NCI-H1092 treated with DMSO at 0.1 percent for 48 hours (cell line): ENCODE results near the gene SEC31B.

ENCODE experiments used
- DNase-seq: peaks from one replicate; lab custom pipeline; 2025; lab: John Stamatoyannopoulos, UW

Gene SEC31B

DNA sequence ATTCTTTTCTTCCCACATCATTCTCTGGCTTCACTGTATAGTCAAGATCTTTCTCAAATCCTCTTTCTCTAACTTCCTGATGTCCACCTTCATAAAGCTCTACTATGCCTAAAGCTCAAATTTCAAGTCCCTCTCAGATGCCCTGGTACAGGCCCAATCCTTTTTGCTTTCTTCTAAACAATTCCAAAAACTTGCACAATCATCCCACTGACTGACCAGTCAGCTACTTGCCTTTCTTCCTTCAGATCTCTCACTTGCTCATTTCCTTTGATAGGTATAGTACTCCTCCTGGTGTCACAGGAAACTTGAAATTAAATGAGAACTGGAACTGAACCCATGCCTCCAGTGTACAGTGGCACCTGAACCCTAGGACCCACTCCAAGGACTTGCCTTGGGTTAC, 18.2 kb downstream of the SEC31B start:
- DNase-seq: no peak

DNA sequence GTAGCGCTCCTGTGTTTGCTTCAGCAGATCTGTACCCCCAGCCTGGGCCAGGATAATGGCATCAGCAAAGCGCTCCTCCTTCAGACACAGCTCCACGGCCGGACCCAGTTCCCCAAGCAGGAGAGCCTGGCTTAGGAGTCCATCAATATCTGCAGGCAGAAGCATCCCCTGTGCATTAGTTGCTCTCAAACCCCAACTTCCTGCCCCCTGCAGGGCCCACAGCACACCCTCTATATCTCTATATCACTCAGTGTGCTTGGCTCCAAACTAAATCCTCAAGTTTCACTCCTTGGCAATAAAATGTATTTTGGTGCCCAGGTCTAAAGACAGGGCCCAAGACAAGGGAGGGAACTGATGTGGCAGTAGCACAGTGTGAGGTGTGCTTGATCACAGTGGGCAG, 21.6 kb downstream of the SEC31B start:
- no peak for DNase-seq

DNA sequence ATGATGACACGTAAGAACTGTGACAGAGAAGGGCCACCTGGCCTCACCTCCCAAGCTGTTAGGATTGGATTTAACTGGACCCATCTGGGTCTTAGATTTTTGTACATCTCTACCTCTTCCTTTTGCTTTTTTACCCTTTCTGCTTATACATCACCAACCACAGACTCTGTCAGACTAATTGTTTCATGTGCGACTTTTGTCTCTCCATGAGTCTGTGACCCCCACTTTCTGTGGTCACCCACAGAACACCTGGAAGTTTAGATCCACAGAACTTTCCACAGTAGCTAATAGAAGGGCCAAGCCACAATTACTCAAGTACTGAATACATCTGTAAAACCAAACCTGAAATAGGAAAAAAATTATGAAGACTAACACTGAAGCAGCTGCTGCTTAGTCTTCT, 23.1 kb downstream of the SEC31B start:
- DNase-seq: no peak

DNA sequence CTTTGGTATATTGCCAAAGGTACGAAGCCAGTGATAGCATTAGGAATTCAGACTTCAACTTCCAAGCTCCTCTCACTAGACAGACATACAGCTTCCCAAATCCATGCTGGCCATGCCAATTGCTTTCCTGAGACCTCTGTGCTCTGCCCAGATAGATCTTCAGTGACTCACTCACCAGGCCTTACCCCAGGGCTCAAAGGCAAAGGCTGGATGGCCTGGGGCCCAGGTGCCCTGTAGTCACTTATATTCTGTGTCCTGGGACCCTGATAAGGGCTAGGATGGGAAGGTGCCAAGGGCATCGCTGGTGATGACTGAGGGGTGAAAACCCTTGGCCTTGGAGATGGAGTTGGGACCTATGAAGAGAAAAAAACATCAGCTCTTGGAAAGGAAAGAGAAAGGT, 29.1 kb downstream of the SEC31B start:
- no peak for DNase-seq

DNA sequence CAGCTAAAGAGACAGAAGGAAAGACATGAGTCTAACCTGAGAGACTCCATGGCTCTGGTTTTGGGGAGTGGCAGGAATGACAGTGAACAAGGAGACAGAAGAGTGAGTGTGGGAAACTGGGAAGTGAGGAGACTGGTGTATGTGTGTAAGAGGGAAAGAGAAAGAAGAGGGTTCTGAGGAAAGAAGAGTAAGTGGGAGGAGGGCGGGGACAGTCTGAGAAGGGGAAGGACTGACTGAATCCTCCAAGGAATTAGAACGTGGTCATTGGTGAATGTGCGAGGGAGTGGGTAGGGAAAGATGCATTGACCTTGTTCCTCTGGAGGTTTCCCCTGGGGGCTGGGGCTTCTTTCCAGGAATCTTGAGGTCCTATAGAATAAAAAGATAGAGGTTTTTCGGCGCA, 30.3 kb downstream of the SEC31B start:
- DNase-seq: no peak

DNA sequence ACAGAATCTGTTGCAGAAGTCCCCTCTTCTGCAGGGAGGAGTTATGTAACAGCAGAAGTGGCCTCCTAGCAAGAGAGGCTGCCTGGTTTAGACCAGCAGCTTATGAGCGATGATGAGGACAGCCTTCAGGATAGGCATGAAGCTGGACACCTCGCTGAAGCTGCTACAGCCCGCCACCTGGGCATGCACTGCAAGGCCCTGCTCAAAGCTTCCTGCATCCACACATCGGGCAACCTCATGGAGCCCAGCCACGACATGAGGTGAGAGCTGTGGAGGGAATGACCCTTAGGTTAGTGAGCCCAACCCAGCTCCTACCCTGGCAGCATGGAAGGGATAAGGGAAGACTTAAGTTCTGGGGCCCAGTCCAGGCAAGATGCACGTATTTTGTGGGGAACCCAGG, 32.1 kb downstream of the SEC31B start:
- DNase-seq: no peak

DNA sequence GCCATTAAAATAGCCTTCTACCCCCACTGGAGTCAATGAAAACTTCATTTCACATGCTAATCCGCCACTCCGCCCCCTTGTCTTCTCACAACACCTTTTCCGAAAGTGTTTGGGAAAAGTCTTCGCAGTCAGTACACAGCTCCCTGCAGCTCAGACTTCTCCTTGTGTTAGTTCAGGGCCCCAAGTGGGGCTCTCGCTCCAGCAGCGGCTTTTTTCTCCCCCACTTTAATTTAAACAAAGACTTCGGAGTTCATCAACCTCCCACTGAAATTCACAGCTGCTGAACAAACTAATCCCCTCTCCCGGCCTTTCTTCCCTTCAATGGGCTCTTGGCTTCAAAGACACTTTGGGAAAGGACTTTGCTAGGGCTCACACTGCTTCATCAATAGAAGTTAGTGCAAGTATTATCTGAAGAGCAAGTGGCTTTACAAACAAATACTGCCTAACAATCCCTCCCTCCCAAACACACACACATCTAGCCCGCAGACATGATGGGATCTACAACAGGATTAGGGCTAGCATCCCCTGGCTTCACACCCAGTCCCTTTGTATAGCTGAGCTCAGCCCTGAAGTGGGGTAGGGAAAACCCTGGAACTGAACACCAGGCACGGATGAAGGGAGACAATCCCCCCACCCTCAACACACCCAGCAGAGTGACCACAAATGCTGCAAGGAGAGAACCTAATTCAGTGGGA, 33.7 kb downstream of the SEC31B start:
- DNase-seq: no peak

DNA sequence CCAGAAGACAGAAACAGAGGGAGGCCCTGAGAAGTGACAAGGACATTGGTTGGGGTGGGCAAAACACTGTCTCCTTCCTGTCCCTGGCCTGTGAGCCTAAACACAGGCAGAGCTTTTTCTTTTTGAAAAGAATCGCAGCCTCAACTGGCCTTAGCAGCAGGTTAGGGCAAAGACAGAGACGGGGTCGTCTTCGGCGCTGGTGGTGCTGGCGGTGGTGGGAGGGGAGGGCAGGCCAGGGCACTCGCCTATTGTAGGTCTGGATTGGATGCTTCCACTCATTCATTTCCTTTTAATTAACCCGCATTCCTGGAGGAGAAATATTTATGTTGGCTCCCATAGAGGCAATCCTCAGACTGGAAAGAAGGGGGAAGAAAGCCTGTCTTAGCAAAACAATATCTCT, 34.3 kb downstream of the SEC31B start:
- DNase-seq: no peak

DNA sequence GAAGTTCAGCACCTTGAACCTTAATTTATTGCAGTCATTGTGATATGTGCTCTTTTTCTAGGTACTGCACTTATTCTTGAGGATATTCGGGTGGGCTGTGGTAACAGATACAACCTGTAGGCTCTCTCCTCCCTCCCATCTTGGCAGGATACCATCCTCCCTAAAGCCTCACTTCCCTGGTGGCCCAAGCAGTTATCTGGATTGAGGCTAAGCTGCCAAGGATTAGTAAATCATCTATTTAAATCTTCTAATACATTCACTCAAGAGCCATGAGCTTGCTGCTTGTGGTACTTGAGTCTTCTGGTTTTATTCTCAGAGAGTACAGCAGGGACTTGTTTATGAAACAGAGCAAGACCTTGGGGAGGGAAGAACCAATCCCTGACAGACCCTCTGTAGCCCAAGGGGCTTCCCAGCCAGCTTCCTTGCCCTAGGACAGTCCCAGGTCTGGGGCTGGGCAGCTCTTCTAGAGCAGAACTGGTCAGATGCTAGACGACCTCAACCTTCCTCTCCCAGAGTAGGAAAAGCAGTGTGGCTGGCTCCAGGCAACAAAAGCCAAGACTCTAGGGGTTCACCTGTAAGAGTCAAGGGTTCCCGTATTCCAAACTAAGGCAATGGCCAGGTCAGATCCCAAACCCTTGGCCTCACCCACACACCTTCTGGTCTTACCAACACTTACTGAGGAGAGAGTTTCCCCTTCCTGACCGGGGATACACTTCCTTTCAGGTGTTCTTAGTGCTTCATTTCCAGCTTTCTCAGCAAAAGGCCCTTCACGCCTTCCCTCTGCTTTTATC, 35.6 kb downstream of the SEC31B start:
- DNase-seq: no peak

DNA sequence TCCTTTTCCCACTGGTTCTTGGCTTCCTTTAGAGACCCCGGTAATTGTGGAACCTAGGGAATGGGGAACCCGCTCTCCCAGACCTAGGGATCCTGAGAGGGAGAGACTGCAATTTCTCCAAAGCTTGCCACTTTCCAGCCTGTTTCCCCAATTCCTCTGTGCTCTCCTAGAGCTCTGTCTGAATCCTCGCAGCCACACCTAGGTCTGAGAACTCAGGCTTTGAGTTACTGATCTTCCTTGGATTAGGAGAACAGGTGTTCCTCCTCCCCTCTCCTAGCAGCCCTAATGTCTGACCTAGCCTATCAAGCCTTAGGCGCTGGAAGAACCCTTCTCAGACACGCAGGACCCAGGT, 36.9 kb downstream of the SEC31B start:
- DNase-seq: no peak

DNA sequence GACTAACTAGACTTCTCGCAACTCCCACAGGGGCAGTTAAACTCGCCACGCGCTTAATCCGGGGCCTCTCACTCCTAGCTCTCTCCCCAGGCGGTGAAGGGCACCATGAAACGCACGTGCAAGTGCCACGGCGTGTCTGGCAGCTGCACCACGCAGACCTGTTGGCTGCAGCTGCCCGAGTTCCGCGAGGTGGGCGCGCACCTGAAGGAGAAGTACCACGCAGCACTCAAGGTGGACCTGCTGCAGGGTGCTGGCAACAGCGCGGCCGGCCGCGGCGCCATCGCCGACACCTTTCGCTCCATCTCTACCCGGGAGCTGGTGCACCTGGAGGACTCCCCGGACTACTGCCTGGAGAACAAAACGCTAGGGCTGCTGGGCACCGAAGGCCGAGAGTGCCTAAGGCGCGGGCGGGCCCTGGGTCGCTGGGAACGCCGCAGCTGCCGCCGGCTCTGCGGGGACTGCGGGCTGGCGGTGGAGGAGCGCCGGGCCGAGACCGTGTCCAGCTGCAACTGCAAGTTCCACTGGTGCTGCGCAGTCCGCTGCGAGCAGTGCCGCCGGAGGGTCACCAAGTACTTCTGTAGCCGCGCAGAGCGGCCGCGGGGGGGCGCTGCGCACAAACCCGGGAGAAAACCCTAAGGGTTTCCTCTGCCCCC, 37.4 kb downstream of the SEC31B start:
- peak; percentile 66 for DNase-seq

DNA sequence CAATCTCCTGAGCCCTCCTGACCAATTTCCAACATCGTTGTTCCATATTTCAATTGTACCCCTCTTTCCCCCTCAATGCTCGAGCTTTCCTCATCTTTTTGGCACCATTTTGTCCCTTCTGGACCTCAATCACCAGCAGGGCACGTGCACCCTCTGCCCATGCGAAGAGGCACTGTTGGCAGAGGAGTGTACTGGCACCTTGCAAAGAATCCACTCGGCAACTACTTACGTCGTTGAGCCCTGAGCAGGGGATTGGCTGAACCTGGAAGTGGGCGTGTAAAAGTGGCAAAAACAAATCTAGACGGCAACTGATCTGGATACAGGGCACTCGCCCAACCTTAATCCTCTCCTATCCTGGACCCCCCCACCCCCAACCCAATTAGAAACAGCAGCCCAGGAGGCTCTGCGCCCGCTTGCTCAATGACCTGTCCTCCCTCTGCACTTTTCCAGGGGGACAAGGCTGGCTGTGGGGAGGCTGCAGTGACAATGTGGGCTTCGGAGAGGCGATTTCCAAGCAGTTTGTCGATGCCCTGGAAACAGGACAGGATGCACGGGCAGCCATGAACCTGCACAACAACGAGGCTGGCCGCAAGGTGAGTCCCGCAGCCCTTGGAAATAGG, 38.1 kb downstream of the SEC31B start:
- DNase-seq: peak; percentile 85

DNA sequence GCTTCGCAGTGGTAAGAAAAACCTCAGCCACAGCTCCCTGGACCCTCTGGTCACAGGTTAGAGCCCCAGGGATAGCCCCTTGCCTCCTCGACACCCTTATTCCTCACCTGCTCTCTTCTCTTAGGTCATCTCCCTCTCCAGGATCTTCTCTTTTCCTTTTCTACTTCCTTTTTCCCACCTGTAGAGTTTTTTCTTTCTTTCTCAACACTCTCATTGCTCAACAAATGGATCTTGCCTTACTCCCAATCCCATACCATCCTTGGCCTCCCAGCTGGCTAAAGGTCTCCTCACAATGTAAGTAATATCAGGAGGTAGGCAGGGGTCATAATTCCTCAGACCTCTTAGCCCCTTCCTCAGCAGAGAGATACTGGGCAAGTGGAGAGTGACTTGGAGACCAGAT, 39.7 kb downstream of the SEC31B start:
- DNase-seq: no peak

DNA sequence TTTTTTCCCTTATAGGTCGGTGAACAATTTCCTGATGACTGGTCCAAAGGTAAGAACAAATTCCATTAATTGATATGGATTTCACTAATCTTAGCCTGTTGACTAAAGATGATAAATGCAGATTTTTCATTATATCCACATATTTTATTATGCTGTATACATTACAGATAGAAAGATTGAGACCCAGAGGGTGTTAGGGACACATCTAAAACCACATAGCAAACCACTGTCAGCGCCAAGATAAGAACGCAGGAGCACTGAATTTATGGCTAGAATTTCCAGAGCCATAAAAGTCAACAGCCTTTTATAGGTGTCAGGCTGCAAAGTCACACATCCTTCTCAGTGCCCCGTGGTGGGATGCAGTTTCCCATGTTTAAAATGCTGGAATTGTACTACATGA, 40.6 kb downstream of the SEC31B start:
- no peak for DNase-seq

DNA sequence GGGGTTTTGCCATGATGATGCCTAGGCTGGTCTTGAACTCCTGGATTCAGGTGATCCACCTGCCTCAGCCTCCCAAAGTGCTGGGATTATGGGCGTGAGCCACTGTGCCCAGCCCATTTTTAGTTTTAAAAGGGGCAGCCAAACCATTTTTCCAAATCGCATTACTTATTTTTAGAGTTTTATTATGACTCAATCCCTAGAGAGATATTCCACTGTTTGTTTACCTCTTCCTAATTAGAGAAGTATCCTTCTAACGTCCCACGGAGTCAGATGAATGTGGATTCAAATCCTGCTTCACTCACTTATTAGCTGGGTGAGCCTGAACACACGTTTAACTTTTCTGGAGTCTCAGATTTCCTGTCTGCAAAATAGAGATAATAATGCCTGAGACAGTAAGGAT, 41.7 kb downstream of the SEC31B start:
- DNase-seq: no peak

DNA sequence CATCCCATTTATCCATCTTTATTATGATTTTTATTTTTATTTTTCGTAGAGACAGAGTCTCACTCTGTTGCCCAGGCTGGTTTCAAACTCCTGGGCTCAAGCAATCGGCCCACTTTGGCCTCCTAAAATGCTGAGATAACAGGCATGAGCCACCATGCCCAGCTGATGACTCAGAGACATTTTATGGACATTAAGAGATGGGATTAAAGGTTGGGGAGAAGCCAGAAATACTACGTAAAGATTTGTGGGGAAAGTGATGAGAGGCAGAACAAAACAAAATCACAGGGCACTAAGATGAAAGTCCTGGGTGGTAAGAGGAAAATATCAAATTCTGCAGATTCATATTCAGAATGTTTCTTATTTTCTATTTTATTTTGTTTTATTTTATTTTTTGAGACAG, 49.3 kb downstream of the SEC31B start:
- DNase-seq: no peak

DNA sequence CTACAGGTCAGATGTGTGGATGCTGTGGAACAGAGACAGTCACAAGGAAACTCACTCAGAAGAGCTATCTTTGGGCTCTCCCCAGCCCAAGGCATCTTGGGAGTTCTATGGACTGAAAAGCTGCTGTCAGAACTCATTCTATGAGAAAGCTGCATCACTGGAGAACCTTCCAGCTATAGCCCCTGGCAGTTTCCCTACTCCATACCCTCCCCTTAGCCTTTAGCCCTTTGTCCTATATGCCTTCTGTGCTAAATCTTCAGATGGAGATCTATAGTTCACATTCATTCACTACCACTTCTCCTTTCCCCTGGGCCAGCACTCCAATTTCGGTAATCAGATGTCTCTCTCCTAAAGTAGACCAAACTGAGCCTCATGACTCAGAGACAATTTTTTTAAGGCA, 49.9 kb downstream of the SEC31B start:
- no peak for DNase-seq

DNA sequence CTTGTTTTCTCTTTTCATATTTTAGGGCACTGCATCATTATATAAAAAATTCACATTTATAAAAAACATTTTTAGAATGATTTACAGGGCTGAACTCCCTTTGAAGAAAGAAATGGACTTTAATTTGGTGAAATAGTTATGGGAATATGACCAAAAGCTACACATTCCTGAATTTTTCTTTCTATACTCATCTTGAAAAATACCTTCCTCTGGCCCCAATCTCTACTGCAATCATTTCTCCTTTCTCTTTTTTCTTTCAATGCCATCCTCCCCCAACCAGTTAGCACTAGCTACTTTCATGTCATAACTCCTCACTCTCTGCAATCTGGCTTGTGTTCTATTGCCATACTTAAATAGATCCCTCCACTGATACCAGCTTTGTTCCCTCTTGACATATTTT, 50.7 kb downstream of the SEC31B start:
- DNase-seq: no peak

DNA sequence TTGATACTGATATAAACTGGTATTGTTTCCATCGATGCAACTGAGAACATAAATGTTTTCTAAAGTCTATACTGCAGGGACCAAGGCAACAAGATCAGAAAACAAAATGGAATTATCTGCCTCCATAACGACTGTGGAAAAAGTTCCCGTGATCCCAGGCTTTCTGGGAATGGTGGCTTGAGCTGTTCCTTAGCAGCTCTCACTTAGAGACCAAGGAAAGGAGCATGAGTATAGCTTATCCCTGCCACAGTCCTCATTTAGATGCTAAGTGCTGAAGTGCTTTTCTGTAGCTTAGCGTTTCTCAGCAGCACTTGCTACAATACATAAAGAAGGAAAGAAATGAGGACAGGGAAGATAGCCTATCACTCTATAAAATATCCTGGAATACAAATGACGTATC, 51.3 kb downstream of the SEC31B start:
- no peak for DNase-seq

DNA sequence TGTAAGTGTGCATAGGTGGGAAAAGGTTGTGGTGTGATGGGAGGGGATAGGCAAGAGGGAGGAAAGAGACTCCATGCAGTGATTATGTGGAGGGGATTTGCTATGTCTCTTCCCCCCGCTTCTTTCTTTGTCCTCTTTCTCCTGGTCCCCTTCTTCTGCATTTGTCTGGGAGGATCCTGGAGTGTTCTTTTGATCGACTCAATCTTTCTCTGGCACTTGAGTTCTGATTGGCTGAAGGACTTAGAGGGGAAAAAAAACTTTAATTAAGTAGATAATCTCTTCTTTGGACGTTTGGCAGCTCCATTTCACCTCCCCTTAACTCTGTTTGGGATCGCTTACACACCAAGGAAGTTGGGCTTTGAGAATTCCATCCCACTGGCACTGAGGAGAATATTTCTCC, 57.0 kb downstream of the SEC31B start, which contains the start of gene WNT8B:
Gene WNT8B, plus strand, starts transcription at position 301 of the 400 bp plus-strand sequence. CDS start 160 bp downstream, outside the sequence.
- DNase-seq: no peak

DNA sequence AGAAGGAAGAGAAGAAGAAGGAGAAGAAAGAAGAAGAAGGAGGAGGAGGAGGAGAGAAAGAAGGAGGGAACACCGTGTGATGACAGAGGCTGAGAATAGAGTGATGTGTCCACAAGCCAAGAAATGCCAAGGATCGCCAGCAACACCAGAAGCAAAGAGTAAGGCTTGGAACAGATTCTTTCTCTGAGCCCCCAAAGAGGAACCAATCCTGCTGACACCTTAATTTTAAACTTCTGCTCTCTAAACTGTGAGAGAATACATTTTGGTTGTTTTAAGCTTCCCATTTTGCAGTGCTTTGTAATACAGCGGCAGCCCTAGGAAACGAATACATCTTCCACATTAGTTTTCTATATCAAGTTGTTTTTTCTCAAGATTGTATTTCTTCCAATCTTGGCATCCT, 70.7 kb downstream of the SEC31B start:
- DNase-seq: no peak

DNA sequence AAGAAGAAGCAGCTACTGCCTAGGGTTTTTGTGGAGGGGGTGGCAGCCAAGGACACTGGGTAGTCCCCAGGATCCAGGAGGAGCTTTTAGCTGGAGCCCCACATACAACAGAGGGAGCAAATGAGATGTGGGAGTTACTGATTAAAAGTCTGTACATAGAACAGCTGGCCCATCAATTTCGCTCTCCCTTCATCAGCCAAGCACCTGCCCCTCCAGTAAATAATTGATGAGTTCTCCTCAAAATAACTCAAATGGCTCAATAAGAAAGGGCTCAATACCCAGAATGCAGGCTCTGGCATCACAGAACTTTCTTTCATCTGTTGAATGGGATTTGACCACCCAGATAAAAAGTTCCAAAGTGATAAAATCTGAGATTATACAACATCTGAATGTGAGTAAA, 72.0 kb downstream of the SEC31B start:
- DNase-seq: no peak
